Dendritic cell treated with granulocyte-macrophage colony-stimulating factor and Interleukin-4, amounts not matched to agents 40 ng/mL and 50 ng/mL, for 4 days (primary cell): Measurements from ENCODE around the gene HABP2.

Source experiments
- H3K27ac Mint-ChIP-seq: one replicate; pipeline ENCODE4 v1.8.0; 2022; ENCODE audit warnings: mild to moderate bottlenecking, mixed read lengths
- H3K27me3 Mint-ChIP-seq: one replicate; pipeline ENCODE4 v1.8.0; 2022; ENCODE audit warnings: mild to moderate bottlenecking, mixed read lengths
- H3K36me3 Mint-ChIP-seq: one replicate; pipeline ENCODE4 v1.8.0; 2022; ENCODE audit warnings: low read depth, mixed read lengths
- H3K4me1 Mint-ChIP-seq: one replicate; pipeline ENCODE4 v1.8.0; 2022; ENCODE audit warnings: low read depth, mixed read lengths
- H3K4me3 Mint-ChIP-seq: one replicate; pipeline ENCODE4 v1.8.0; 2022; ENCODE audit warnings: mild to moderate bottlenecking, moderate library complexity, mixed read lengths
- H3K9me3 Mint-ChIP-seq: one replicate; pipeline ENCODE4 v1.8.0; 2022; ENCODE audit warnings: mixed read lengths
- intact Hi-C: fragments of 100-400 bp; cut with micrococcal nuclease; formaldehyde crosslinking; loops from one replicate; pipeline ENCODE4 v1.15.0; 2022

HABP2 gene

DNA sequence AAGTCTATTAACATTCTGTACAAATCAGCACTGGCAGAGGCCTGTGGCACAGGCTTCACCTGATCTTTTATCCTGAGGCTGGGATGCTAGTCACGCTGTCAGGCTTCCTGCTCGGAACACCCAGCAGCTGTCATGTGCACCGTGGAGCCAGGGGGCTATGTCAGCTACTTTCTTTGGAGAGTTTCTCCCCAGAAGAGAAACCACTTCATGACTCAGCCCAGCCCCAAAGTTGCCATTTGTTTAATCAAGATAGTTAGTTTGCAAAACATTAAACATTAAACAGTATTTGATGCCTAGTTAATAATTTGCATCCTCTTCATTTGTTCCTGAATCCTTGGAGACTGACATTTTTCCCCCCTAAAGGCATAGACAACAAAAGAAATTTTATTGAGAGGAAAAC is at the start of gene HABP2:
Gene HABP2 (plus strand): TSS at position 353 of the 400 bp plus-strand sequence. CDS start 69 bp downstream, outside the sequence.
- Mint-ChIP-seq H3K27me3 (peaks cover 26% of the 10 kb centered on the region), H3K27ac (no peak within 1 kb of the TSS), H3K4me3 (no peak within 1 kb of the TSS), H3K9me3 (no peaks in the 10 kb centered on the region), H3K4me1 (peaks cover 14% of the 10 kb centered on the region), H3K36me3 (no peaks in the 10 kb centered on the region)
- intact Hi-C loops = no loop called here

DNA sequence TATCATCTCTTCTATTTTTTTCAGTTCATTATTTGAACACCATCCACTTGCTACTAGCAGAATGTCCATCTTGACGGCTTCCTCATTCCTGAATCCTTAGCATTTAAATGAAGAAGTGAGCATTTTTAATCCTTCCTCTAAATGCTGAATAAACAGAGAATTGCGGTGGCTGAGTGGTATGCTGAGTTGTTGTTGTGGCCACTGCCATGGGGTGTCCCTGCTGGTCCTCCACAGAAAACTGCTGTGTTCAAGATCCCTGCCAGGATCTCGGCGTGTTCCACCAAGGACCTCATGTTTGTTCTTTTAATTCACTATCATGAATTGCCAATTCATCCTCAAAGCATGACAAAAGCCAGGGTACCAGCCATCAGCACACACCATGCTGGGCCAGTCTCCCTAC is 48.9 kb upstream of the HABP2 start:
- intact Hi-C loops = no loop called here
- Mint-ChIP-seq H3K4me1 (peaks cover 33% of the 10 kb centered on the region), H3K27me3 (peaks cover 15% of the 10 kb centered on the region), H3K27ac (peak overlapping the region; percentile 27), H3K9me3 (peaks cover 9% of the 10 kb centered on the region), H3K4me3 (no peak overlapping the region), H3K36me3 (no peaks in the 10 kb centered on the region)

DNA sequence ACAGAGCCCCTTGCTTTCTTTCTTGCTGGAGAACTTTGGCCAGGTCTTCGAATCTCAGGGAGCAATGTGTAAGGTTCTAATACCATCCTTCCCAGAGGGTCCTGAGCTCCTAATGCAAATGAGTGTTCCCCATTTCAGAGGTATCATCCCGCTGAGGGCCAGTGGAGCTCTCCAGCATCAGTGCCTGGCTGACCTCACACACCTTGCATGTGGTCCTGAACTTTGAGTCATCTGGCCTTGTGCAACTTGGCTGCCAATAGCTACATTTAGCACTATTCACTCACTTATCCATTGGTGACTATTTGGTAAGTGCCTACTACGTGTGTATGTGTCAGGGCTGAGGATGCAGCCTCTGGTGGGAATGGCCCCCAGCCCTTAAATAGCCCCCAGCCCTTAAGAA is 48.4 kb upstream of the HABP2 start:
- Mint-ChIP-seq H3K27me3 (peaks cover 15% of the 10 kb centered on the region), H3K36me3 (no peaks in the 10 kb centered on the region), H3K27ac (peak overlapping the region; percentile 27), H3K4me1 (peaks cover 28% of the 10 kb centered on the region), H3K9me3 (peaks cover 9% of the 10 kb centered on the region), H3K4me3 (no peak overlapping the region)
- intact Hi-C loops = no loop called here

DNA sequence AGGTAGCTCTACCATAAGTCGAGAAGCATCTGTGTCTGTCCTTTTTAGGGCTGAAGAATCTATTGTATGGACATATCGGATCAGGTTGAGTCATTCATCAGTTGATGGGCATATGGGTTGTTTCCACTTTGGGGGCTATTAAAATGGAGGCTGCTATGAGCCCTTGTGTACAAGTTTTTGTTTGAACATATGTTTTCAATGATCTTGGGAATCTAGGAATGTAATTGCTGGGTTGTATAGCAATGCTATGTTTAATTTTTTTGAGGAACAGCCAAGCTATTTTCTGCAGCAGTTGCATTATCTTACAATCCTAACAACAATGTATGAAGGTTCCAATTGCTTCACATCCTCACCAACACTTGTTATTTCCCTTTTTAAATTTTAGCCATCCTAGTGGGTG is 46.4 kb upstream of the HABP2 start:
- Mint-ChIP-seq H3K27me3 (peaks cover 10% of the 10 kb centered on the region), H3K4me3 (no peak overlapping the region)

DNA sequence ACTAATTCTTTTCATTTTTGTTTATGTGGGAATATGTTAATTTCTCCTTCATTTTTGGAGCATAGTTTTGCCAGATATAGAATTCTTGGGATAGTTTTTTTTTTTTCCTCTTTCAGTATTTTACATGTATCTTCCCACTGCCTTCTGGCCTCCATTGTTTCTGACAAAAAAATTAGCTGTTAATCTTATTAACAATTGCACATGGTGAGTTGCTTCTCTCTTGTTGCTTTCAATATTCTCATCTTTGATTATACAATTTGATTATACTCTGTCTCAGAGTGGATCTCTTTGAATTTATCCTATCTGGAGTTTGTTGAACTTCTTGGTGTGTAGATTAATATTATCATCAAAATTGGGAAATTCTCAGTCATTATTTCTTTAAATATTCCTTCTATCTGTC is 41.4 kb upstream of the HABP2 start:
- intact Hi-C loops = no loop called here
- peaks cover 4% of the 10 kb centered on the region for H3K4me1 Mint-ChIP-seq
- no peaks in the 10 kb centered on the region for H3K27me3 Mint-ChIP-seq
- H3K36me3 Mint-ChIP-seq = peaks cover 7% of the 10 kb centered on the region
- no peak overlapping the region for H3K4me3 Mint-ChIP-seq
- no peak overlapping the region for H3K27ac Mint-ChIP-seq
- H3K9me3 Mint-ChIP-seq = peaks cover 34% of the 10 kb centered on the region

More for the DNA sequence above, 46.4 kb upstream of the HABP2 start:
- H3K36me3 Mint-ChIP-seq = peaks cover under 1% of the 10 kb centered on the region
- peaks cover 15% of the 10 kb centered on the region for H3K4me1 Mint-ChIP-seq
- peaks cover 23% of the 10 kb centered on the region for H3K9me3 Mint-ChIP-seq
- intact Hi-C loops = no loop called here
- no peak overlapping the region for H3K27ac Mint-ChIP-seq

DNA sequence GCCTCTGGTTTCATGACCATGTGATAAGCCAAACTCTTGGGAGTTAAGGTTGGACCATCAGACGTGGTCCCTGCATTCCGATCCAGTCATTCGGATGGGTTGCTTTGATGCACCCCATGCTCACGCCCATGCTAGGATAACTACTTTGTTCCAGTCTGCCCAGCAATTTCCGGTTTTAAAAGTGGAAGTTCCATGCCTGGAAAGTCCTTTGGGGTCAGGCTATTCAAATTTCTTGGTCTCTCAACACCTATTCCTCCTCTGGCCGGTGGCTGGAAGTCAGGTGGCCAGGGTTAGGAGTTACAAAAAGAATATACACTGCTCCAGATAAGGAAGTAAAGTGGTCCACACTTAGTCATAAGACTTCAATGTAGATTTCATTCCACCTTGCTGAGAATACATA is 37.7 kb upstream of the HABP2 start:
- peaks cover 7% of the 10 kb centered on the region for H3K36me3 Mint-ChIP-seq
- peaks cover 4% of the 10 kb centered on the region for H3K4me1 Mint-ChIP-seq
- peaks cover 26% of the 10 kb centered on the region for H3K9me3 Mint-ChIP-seq
- peaks cover 3% of the 10 kb centered on the region for H3K27me3 Mint-ChIP-seq
- no peak overlapping the region for H3K27ac Mint-ChIP-seq
- intact Hi-C loops = no loop called here
- no peak overlapping the region for H3K4me3 Mint-ChIP-seq

DNA sequence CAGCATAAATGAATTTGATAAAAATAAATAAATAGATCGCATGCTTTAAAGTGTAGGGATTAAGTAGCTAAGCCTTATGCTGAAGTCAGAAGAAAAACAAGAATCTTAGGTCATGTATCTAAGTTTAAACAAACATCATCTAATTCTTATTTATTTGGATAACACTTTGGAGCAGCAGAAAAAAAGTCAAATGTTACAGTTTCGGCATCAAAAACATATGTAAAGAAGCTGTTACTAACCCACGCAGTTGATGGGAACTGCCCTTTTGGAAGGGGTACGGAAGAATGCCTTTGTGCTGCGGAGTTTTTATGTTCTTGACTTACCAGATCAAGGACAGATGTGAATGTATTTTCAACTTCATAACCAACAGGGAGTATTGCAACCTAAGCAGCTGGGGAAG is 37.3 kb upstream of the HABP2 start:
- Mint-ChIP-seq H3K27me3 (peaks cover 6% of the 10 kb centered on the region), H3K9me3 (peaks cover 21% of the 10 kb centered on the region), H3K27ac (no peak overlapping the region), H3K4me1 (peaks cover 4% of the 10 kb centered on the region), H3K4me3 (no peak overlapping the region), H3K36me3 (peaks cover 7% of the 10 kb centered on the region)
- intact Hi-C loops = no loop called here

DNA sequence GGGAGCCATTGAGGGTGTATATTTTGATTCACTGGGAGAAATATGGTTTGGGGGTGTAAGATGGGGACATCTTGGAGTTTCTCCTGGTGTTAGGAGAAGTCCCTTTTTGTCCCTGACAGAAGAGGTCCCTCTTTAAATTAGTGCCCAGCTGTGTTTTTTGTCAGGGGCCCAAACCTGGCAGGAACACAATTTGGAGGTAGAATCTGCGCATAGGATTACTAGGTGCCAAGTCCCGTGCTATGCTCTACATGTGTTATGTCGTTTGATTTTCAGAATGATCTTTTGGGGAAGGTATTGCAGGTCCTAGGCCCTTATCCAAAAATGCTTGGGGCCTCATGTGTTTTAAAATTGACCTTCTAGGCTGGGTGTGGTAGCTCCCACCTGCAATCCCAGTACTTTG is 36.8 kb upstream of the HABP2 start:
- Mint-ChIP-seq H3K36me3 (peaks cover 7% of the 10 kb centered on the region), H3K4me3 (no peak overlapping the region), H3K27ac (no peak overlapping the region), H3K27me3 (peaks cover 10% of the 10 kb centered on the region), H3K9me3 (peaks cover 17% of the 10 kb centered on the region), H3K4me1 (peaks cover 4% of the 10 kb centered on the region)
- intact Hi-C loops = no loop called here

DNA sequence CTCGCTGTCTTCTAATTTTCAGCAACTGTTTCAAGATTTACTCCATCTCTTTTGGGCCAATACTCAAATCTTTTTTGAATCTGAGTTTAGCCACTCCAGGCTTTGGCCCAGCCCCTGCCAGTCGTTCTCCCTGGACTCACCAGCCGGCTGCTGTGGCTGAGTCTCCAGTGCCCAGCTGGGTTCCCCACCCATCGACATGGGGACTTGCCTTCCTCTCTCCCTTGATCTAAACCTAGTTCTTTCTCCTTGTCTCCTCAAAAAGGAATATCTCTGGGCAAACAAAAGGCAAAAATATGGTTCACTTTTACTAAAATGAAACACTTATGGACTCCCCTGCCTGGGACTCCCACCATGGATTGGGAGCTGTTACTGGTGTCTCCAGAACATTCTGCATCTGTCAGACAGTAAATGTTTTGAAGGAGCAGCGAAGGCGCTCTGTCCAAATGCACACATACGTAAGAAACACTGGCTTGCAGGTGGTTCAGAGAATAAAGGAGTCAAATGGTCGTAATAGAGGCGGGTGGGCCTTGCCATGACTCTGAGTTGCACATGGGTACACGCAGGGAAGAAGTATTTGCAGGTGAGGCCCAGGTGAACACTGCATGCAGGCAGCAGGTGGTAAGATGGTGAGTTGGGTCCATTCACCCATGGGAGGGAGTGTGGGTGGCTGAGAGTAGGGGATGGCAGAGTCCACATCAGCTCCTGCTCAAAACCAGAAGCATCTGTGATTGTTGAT is 35.5 kb upstream of the HABP2 start:
- Mint-ChIP-seq H3K4me3 (no peak overlapping the region), H3K4me1 (peaks cover 4% of the 10 kb centered on the region), H3K9me3 (peaks cover 4% of the 10 kb centered on the region), H3K27ac (no peak overlapping the region), H3K36me3 (no peaks in the 10 kb centered on the region), H3K27me3 (peaks cover 11% of the 10 kb centered on the region)
- intact Hi-C loops = no loop called here

DNA sequence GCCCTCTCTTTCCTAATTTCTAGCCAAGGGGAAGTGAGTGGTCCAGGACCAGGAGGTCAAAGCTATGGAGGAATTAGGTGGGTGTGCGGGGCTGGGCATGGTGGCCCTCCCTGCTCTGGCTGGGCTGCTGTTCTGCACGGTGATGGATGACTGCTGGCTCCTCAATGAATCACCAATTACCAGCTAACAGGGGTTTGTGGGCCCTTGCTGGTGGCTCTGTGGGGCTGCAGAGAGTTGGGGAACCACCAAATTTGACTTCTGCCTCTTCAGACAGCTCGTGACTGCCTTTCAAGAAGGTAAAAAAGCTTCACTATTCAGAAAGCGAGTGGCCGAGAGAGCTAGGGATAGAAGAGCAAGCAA is 35.0 kb upstream of the HABP2 start:
- H3K27me3 Mint-ChIP-seq = peaks cover 14% of the 10 kb centered on the region
- no peak overlapping the region for H3K4me3 Mint-ChIP-seq
- intact Hi-C loops = no loop called here
- H3K4me1 Mint-ChIP-seq = peaks cover 4% of the 10 kb centered on the region
- H3K27ac Mint-ChIP-seq = no peak overlapping the region
- H3K36me3 Mint-ChIP-seq = no peaks in the 10 kb centered on the region
- no peaks in the 10 kb centered on the region for H3K9me3 Mint-ChIP-seq

DNA sequence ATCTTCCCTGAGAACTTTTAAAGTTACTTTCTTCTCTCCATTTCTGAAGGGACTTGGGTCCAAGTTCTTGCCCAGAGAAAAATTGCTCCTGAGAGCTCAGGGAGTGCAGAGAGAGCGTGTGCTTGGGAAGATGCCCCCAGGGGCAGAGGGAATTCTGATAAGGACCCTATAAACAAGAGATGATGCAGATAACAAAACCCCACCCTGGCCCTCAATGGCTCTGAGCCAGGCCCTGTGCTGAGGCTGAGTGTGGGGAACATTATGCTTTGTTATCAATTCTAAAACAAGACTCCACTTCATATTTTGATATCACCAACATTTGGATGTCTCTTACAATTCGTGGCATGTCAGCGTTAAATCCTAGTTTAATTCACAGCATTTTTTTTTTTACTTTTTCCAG is 34.4 kb upstream of the HABP2 start:
- peaks cover 4% of the 10 kb centered on the region for H3K4me1 Mint-ChIP-seq
- peaks cover 18% of the 10 kb centered on the region for H3K27me3 Mint-ChIP-seq
- no peak overlapping the region for H3K27ac Mint-ChIP-seq
- intact Hi-C loops = no loop called here
- no peak overlapping the region for H3K4me3 Mint-ChIP-seq
- no peaks in the 10 kb centered on the region for H3K36me3 Mint-ChIP-seq
- no peaks in the 10 kb centered on the region for H3K9me3 Mint-ChIP-seq

DNA sequence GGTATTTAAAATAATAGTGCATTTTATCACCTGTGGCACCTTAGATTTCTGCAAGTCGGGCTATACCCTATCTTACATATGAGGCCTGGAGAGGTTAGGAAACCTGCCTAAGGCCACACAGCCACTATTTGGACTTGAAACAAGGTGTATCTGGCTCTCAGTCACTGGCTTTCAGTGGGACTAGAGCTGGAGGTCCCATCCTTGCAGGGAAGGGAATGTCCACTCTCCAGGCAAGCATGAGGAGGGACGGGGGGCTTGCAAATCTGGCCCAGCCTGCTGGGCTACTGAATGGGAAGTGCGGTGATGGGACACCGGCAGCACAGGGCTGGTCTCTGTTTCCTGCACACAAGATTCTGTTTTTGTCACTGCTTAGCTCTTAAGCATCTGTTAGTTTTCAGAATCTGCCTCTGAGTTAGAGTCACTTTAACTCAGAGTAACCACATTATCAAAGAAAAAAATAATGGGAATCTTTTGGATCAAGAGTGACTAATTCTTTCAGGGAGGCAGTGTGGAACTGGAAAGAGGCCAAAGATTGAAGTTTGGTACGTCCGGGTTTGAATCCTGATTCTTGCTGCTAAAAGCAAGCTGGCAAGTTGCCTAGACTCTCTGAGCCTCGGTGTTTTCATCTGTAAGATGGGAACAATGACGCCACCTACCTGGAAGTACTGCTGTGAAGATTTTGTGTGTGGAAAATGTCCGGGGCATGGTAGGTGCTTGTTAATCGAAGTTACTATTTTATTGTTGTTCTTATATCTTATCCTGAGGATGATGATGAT is 33.8 kb upstream of the HABP2 start:
- intact Hi-C loops = no loop called here
- Mint-ChIP-seq H3K27ac (no peak overlapping the region), H3K4me1 (peaks cover 4% of the 10 kb centered on the region), H3K9me3 (no peaks in the 10 kb centered on the region), H3K36me3 (no peaks in the 10 kb centered on the region), H3K27me3 (peaks cover 18% of the 10 kb centered on the region), H3K4me3 (no peak overlapping the region)

DNA sequence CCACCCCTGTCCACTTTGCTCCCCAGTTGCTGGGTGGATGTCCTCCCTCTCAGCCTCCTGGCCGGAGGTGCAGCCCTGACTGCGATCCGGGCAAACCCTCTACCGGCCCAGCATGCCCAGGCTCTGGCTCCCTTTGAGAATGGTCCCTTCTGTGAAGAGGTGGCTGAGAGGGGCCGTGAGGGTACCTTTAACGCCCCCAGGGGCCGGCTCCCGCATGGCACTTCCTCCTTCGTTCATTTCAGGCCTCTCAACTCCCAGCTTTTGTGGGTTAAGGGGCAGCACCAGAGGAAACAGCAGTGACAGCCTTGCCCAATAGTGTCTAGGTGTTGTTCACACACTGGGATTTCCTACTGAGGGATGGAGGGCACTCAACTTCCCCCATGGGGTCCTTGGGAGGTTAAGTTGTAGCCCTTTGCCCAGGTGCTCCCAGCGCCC is 33.2 kb upstream of the HABP2 start:
- Mint-ChIP-seq H3K36me3 (no peaks in the 10 kb centered on the region), H3K4me3 (no peak overlapping the region), H3K27ac (no peak overlapping the region), H3K9me3 (no peaks in the 10 kb centered on the region), H3K4me1 (peaks cover 4% of the 10 kb centered on the region), H3K27me3 (peaks cover 19% of the 10 kb centered on the region)
- intact Hi-C loops = loop anchor here (5.0 kb wide), 3 partner anchors 43 to 957 kb away; no protein-coding TSS in a partner anchor

DNA sequence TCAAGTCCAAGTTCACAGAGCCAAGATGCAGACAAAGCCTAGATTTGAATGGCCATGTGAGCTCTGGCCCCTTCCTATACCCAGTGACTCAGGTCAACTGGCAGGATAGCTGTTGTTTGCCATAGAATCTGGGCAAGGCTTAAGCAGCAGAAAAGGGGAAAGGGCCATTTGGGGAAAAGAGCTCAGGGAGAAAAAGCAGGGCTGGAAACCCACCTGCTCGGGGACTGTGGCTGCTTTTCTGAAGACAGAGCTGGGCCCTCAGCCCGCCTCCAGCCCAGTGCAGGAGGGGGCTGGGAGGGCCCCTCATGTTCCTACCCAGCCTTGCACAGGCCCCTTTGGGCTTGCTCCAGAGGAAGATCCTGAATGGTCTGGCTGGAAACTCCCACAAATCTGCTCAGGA is 32.6 kb upstream of the HABP2 start:
- Mint-ChIP-seq H3K9me3 (no peaks in the 10 kb centered on the region), H3K4me1 (no peaks in the 10 kb centered on the region), H3K4me3 (no peak overlapping the region), H3K27me3 (peaks cover 24% of the 10 kb centered on the region), H3K36me3 (no peaks in the 10 kb centered on the region), H3K27ac (no peak overlapping the region)
- intact Hi-C loops = loop anchor here (5.0 kb wide), 3 partner anchors 42 to 958 kb away; no protein-coding TSS in a partner anchor
